Retinal pigment epithelial cell (primary cell): Measurements from ENCODE around the gene NCR1.
"Not testable (repeated sequence)": the region's sequence is repeated elsewhere in the genome, so short reads cannot be mapped to it uniquely, and the experiment has no call there.

Experiments used
- DNase-seq: peaks from one replicate; pipeline ENCODE4 v3.0.0-alpha.2; 2010; ENCODE audit warnings: low read depth
- H3K4me3 ChIP-seq: 2 replicates; pipeline ENCODE4 v1.5.1; 2011; ENCODE audit warnings: mild to moderate bottlenecking, low read length, control low read depth, moderate library complexity
- CTCF ChIP-seq: conservative IDR thresholded peaks from 2 replicates; pipeline ENCODE4 v1.5.1; 2011; ENCODE audit warnings: low read depth, low read length, control low read depth, inconsistent platforms

Gene NCR1

GRCh38 chr19:54905803-54906511, at the start of gene NCR1:
Gene NCR1, plus strand, starts transcription at chr19:54906148. Its CDS starts 40 bp downstream, at chr19:54906188.
- no peak for TF ChIP-seq CTCF
- no peak for DNase-seq
- H3K4me3 ChIP-seq, result no peak within 1 kb of the TSS

GRCh38 chr19:54858476-54858875, 47.5 kb upstream of the NCR1 start:
- not testable (repeated sequence) for H3K4me3 ChIP-seq, DNase-seq

GRCh38 chr19:54859421-54859820, 46.5 kb upstream of the NCR1 start:
- DNase-seq, H3K4me3 ChIP-seq: not testable (repeated sequence)

GRCh38 chr19:54863459-54863858, 42.5 kb upstream of the NCR1 start:
- not testable (repeated sequence) for H3K4me3 ChIP-seq, DNase-seq

- no peak for TF ChIP-seq CTCF
- no peak overlapping the region for H3K4me3 ChIP-seq
- DNase-seq, result no peak
Observed at GRCh38 chr19:54871696-54872095, 34.3 kb upstream of the NCR1 start.

- H3K4me3 ChIP-seq, result no peak within 1 kb of the TSS
- no peak for TF ChIP-seq CTCF
Observed at GRCh38 chr19:54873990-54874389, 32.0 kb upstream of the NCR1 start, which contains the start of gene FCAR. Gene FCAR, plus strand, starts transcription at chr19:54874235. Its CDS starts 55 bp downstream, at chr19:54874290.

GRCh38 chr19:54875506-54875905, 30.4 kb upstream of the NCR1 start:
- no peak for TF ChIP-seq CTCF
- no peak for DNase-seq

More at GRCh38 chr19:54873990-54874389, 32.0 kb upstream of the NCR1 start, which contains the start of gene FCAR:
- no peak for DNase-seq

GRCh38 chr19:54877471-54877870, 28.5 kb upstream of the NCR1 start:
- no peak for TF ChIP-seq CTCF
- no peak overlapping the region for H3K4me3 ChIP-seq
- no peak for DNase-seq

More at GRCh38 chr19:54875506-54875905, 30.4 kb upstream of the NCR1 start:
- no peak overlapping the region for H3K4me3 ChIP-seq
